Mammary epithelial cell (primary cell): ENCODE results near the gene IBA57.

Source experiments
- EZH2 ChIP-seq: IDR thresholded peaks from 2 replicates; pipeline ENCODE4 v1.6.1; 2012; ENCODE audit warnings: low read length, inconsistent platforms, borderline replicate concordance
- TF ChIP-seq, protein P1 (sequence below), 2 donors: IDR thresholded peaks in 1 of 2; conservative IDR thresholded peaks in 1 of 2; 2 replicates each; pipeline ENCODE4 v1.5.1; 2011 to 2012; ENCODE audit warnings: inconsistent platforms in 2 of 2, low read length in 2 of 2, mild to moderate bottlenecking in 2 of 2, control low read depth in 1 of 2, low read depth in 1 of 2; ENCODE audit not compliant: insufficient read depth in 1 of 2; ENCODE audit errors: extremely low read depth in 1 of 2

DNA sequence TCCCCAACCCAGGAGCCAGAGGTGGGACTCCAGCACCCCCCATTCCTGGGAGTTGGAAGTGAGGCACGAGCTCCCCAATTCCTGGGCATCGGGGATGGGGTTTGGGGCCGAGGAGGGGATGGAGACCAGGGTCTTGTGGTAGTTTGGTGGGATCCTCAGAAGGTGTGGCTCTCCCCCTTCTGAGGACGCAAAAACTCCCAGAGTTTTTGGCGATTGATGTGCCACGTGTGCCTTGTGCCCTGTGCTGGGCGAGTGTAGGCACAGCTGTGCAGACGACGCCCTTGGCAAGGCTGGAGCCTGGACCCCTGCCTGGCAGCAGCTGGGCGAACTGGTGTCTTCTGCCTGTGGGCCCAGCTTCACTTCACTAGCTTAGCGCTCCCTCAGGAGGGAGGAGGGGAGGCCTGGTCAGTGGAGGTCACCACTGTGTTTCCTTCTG lies 22.9 kb upstream of the IBA57 start:
- TF ChIP-seq, protein P1, sequence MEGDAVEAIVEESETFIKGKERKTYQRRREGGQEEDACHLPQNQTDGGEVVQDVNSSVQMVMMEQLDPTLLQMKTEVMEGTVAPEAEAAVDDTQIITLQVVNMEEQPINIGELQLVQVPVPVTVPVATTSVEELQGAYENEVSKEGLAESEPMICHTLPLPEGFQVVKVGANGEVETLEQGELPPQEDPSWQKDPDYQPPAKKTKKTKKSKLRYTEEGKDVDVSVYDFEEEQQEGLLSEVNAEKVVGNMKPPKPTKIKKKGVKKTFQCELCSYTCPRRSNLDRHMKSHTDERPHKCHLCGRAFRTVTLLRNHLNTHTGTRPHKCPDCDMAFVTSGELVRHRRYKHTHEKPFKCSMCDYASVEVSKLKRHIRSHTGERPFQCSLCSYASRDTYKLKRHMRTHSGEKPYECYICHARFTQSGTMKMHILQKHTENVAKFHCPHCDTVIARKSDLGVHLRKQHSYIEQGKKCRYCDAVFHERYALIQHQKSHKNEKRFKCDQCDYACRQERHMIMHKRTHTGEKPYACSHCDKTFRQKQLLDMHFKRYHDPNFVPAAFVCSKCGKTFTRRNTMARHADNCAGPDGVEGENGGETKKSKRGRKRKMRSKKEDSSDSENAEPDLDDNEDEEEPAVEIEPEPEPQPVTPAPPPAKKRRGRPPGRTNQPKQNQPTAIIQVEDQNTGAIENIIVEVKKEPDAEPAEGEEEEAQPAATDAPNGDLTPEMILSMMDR (conservative IDR thresholded peaks at IDR 0.05 in 1 of 2, IDR thresholded peaks at IDR 0.05 in 1 of 2; ENCODE audit: extremely low read depth in 1 of 2, insufficient read depth in 1 of 2, low read depth in 1 of 2, low read length in 2 of 2): no peak
- TF ChIP-seq EZH2: no peak
